Measurements from ENCODE around the gene NCOR1. TPM values are rescaled to one million over a fixed set of nuclear protein-coding genes. Genes with fewer than 3 reads are reported as not detected.

NCOR1 gene
- total and polyA plus RNA-seq, 10 of the 15 experiments (the other 5 are each of a cell fraction or from before 2014, with no cell fraction given) = 34.5 to 135 (median 82.9) TPM

GRCh38 chr17:16215273-16215964 lies at the start of gene NCOR1 (continued):
- TF ChIP-seq ZBTB4 (CRISPR knock-in tag; IDR thresholded peaks at IDR 0.05) (no peak), BCL11A (IDR thresholded peaks at IDR 0.05; ENCODE audit: low read depth, low read length) (no peak), REST (IDR thresholded peaks at IDR 0.05; ENCODE audit: low read depth, low read length) (0 out of 2 replicates have a peak, but pooled peaks have one; percentile 20), IRF5 (IDR thresholded peaks at IDR 0.05; ENCODE audit: borderline replicate concordance) (no peak), FOXK2 (IDR thresholded peaks at IDR 0.05) (no peak), STAT1 (conservative IDR thresholded peaks at IDR 0.05) (no peak), SREBF2 (IDR thresholded peaks at IDR 0.05; ENCODE audit: low read length) (no peak), MEF2A (IDR thresholded peaks at IDR 0.05; ENCODE audit: insufficient read depth, low read depth, low read length) (0 out of 2 replicates have a peak, but pooled peaks have one; percentile 13), PBX3 (IDR thresholded peaks at IDR 0.05; ENCODE audit: insufficient replicate concordance, low read depth, low read length) (no peak), DPF2 (IDR thresholded peaks at IDR 0.05) (0 out of 2 replicates have a peak, but pooled peaks have one; percentile 57), ZNF687 (IDR thresholded peaks at IDR 0.05) (no peak; the same call in 1 of the 2 replicates), IKZF2 (IDR thresholded peaks at IDR 0.05) (peak; percentile 84 to 88), JUND (IDR thresholded peaks at IDR 0.05; ENCODE audit: low read depth, low read length) (no peak), PML (IDR thresholded peaks at IDR 0.05; ENCODE audit: low read length) (peak; percentile 93), NFIC (IDR thresholded peaks at IDR 0.05; ENCODE audit: low read depth, low read length) (no peak), NR2C2 (IDR thresholded peaks at IDR 0.05; ENCODE audit: borderline replicate concordance, control insufficient read depth, insufficient read length, low read depth) (no peak)

All from GM12878 (cell line).